Activated CD4-positive, alpha-beta T cell treated with anti-CD3 and anti-CD28 coated beads, Interleukin-2, Interleukin-6, amounts not matched to agents 100 ng/mL and 50 ng/mL, durations not matched to agents 16 hours and 8 hours (primary cell): ENCODE results near the gene NUP210L.
A peak's percentile ranks its signal among the peaks of the same experiment; 100 is the strongest.

Experiments
- DNase-seq: peaks from one replicate; pipeline ENCODE4 v3.0.0-alpha.2; 2020

NUP210L gene

GRCh38 chr1:153962088-153963029 is 192.5 kb downstream of the NUP210L start:
- DNase-seq, result no peak

GRCh38 chr1:153961421-153961820 is 193.5 kb downstream of the NUP210L start:
- no peak for DNase-seq

DNA sequence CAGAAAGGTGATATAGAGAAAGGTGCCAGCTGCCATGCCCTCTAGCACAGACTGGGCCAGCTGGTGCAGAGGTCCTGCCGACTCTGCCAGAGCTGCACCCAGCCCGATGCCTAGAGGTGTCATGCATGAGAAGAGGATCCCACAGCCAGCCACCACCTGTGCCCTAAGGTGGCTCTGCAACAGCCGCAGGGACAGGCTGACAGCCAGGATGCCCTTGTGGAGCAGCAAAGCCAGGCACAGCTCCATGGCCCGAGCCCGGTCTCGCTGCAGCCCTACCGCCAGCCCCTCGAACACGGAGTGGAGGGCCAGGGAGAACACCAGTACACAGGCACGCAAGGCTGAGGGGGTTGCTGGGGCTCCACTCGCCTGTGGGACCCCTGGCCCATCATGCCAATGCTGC is 194.7 kb downstream of the NUP210L start:
- DNase-seq, result no peak

- no peak for DNase-seq
Observed at GRCh38 chr1:153959454-153959853, 195.4 kb downstream of the NUP210L start.

- DNase-seq, result no peak
Observed at GRCh38 chr1:153958961-153959260, 196.0 kb downstream of the NUP210L start.

GRCh38 chr1:153958111-153958960 is 196.5 kb downstream of the NUP210L start, which contains the start of gene CRTC2:
Gene CRTC2 (minus strand): TSS chr1:153958612. CDS start chr1:153958497, 115 bp downstream.
- peak; percentile 99 for DNase-seq

GRCh38 chr1:153957744-153958110 is 197.1 kb downstream of the NUP210L start:
- peak; percentile 48 for DNase-seq

DNA sequence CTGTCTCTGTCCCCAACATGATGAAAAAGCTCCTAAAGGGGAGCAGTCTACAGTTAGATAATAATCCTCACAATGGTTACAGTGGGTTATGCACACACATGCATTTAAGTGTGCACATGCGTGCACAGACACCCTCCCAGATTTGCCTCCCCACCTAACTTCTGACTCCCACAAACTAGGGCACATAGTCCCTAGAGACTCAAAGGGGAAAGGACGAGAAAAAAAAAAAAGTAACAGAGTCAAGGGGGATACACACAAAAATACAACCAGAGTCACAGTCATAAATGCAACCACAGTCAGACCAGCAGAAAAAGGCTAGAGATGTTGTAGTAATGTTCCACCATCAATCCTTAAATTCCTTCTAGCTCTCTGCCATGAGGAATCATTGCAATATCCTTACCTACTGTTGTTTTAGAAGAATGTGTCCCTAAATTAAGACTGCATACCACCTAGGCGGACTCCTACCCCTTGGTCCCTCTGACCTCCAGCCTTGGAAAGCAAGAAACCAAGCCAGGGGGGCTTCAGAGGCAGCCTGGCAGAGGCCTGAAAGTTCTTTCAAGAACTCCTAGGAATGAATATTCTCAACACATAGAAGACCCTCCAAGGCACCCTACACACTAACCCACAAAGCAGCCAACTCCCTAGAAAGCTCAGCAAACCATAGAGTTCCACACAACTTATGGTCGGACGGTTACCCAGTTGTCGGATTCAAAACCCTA is 197.7 kb downstream of the NUP210L start:
- no peak for DNase-seq

DNA sequence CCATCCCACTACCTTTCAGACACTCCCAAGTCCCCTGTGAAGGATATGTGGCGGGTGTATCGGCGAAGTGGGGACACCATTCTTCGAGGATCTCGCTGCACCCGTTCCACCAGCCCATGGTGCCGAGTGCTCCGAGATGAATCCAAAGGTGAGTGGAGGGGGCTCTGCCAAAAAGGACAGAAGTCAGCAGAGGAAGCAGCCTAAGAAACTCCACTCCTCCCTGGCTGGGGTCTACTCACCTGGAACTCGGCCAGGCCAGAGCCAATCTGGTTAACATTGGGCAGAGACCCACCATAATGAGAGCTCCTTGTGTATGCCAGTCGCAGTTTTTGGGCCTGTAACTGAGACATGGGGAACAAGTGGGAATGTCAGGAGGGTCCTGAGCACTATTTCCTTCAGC is 200.0 kb downstream of the NUP210L start:
- no peak for DNase-seq

DNA sequence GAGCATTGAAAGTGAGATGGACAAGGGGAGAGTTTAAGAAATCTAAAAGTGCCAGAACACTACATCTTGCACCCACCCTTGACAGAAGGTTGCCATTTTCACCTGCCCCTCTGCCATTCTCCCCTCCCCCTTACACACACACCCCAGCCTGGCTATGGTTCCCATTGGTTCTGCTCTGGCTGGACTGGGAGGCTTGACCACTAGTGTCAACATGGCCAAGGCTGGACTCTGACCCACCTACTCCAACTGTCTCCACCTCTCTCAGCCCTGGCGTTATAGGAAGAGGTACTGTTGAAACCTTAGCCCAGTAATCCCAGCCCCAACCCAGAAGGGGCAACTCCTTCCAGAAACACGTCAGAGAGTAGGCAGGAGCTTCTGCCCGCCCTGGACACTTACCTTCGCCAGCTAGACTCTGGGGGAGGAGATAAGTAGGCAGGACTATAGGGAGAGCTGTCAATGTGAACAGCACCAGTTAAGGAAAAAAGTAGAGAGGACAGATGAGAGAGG is 201.0 kb downstream of the NUP210L start:
- no peak for DNase-seq

- DNase-seq, result no peak
Observed at GRCh38 chr1:153951801-153952200, 203.1 kb downstream of the NUP210L start.

- no peak for DNase-seq
Observed at GRCh38 chr1:153951183-153951582, 203.7 kb downstream of the NUP210L start.

GRCh38 chr1:153946622-153947241 is 208.1 kb downstream of the NUP210L start, which contains the start of gene DENND4B:
Gene DENND4B (minus strand): TSS chr1:153946718. CDS start chr1:153944374, 2,344 bp downstream.
- DNase-seq, result peak; percentile 89

DNA sequence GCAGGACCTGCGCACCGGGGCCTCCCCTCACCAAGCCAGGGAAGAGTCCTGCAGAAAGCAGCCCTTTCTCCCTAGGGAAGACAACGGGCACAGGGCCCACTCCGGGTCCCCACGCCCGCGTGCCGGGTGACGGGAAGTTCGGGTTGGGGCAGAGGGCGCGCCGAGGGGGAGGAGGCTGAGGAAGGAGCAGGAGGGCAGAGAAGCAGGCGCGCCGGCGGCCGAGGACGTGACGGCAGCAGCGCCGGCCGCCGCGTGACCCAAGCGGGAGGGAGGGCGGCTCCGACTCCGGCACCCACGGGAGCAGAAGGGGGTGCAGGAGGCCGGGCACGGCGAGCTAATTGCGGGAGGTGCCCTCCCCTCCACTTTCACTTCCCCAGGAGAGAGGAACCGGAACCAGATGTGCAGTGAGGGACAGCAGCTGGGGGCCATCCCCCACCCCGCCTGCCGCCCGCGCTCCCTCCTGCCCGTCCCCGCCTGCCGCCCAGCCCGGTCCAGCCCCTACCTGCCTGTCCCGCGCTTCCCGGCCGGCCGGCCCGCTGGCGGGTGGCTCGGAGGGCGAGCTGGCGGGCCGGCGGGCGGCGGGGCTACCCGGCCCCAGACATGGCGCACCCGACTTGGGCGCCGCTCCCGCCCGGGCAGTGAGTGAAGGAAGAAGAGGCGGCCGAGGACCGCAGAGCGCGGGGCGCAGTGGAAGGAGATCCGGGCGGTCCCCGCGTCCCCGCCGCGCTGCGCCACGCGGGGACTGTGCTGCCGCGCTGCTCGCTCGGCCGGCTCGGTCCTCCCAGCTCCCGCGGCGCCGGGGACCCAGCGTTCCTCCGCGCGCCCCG is 208.9 kb downstream of the NUP210L start:
- DNase-seq, result peak; percentile 84

GRCh38 chr1:153945131-153945794 is 209.6 kb downstream of the NUP210L start:
- peak; percentile 84 for DNase-seq

- DNase-seq, result no peak
Observed at GRCh38 chr1:153944827-153945117, 210.1 kb downstream of the NUP210L start.

GRCh38 chr1:153944005-153944826 is 210.7 kb downstream of the NUP210L start:
- DNase-seq, result no peak

DNA sequence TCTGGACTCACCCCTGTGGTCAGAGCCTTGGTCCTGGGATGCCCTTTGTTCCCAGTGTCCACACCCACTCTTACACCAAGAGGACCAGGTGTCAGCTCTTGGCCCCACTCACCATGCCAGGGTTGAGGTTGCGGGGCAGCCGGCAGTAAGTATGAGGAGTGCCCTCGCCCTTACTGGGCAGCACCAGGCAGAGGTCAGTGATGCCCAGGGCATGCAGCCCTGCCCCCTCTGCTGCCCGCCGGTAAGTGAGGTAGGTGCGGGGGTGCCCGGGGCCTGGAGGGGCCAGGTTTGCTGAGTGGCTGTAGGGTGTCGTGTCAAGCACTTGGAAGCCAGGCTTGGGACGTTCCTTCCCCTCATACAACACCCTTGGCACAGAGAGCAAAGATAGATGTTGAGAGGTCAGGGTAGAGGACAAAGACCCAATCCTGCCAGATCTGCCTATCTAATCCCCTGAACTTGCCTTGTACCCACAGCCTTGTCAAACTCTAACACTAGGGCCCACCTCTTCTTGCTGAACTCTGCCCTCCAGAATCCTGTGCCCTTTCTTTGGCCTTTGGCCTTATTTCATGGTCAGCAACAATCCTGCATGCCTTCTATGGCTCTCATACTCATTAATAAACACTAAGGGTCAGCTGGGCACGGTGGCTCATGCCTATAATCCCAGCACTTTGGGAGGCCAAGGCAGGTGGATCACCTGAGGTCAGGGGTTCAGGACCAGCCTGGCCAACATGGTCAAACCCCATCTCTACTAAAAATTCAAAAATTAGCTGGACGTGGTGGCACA is 211.9 kb downstream of the NUP210L start:
- DNase-seq, result no peak
